DND-41 (cell line): ENCODE results near the gene SLC25A43.

ENCODE experiments used
- ATAC-seq: fragments of 200-7000 bp; cut with Tn5 transposase; 3 replicates; pipeline ENCODE4 v1.9.1; 2021; ENCODE audit warnings: low read depth; ENCODE audit not compliant: insufficient read depth
- DNase-seq: peaks from one replicate; pipeline ENCODE4 v3.0.0-alpha.2; 2020
- H2AFZ ChIP-seq: 2 replicates; pipeline ENCODE4 v1.6.0; 2012; ENCODE audit warnings: low read depth, low read length
- H3K27ac ChIP-seq: 2 replicates; pipeline ENCODE4 v1.5.1; 2012; ENCODE audit warnings: low read length, inconsistent platforms
- H3K27me3 ChIP-seq: fragments of 200-600 bp; sonication (generic); 2 replicates; pipeline ENCODE4 v1.6.0; 2012; ENCODE audit warnings: low read length, mild to moderate bottlenecking, inconsistent platforms; ENCODE audit not compliant: insufficient read depth, poor library complexity
- H3K36me3 ChIP-seq: 2 replicates; pipeline ENCODE4 v1.5.1; 2012; ENCODE audit warnings: low read length, inconsistent platforms; ENCODE audit not compliant: insufficient read depth
- H3K4me1 ChIP-seq: 2 replicates; pipeline ENCODE4 v1.5.1; 2012; ENCODE audit warnings: mild to moderate bottlenecking, low read length; ENCODE audit not compliant: insufficient read depth
- H3K4me2 ChIP-seq: 2 replicates; pipeline ENCODE4 v1.6.0; 2012; ENCODE audit warnings: mild to moderate bottlenecking, moderate library complexity, low read length, inconsistent platforms; ENCODE audit not compliant: insufficient read depth
- H3K4me3 ChIP-seq, 2 experiments: fragments of 200-600 bp in 1 of 2; shearing (Covaris generic) in 1 of 2; 2 replicates each; pipeline ENCODE4 v1.5.1; 2012 to 2016; ENCODE audit warnings: inconsistent platforms in 2 of 2, low read length in 2 of 2, mild to moderate bottlenecking in 2 of 2, low read depth in 1 of 2, moderate library complexity in 1 of 2
- H3K79me2 ChIP-seq: 2 replicates; pipeline ENCODE4 v1.6.0; 2012; ENCODE audit warnings: low read length, inconsistent platforms; ENCODE audit not compliant: insufficient read depth
- H3K9ac ChIP-seq: 2 replicates; pipeline ENCODE4 v1.6.0; 2012; ENCODE audit warnings: low read depth, mild to moderate bottlenecking, inconsistent platforms, low read length, moderate library complexity
- H3K9me3 ChIP-seq: 2 replicates; pipeline ENCODE4 v1.5.1; 2012; ENCODE audit warnings: low read length, moderate library complexity, mild to moderate bottlenecking, inconsistent platforms; ENCODE audit not compliant: insufficient read depth, severe bottlenecking
- H4K20me1 ChIP-seq: 2 replicates; pipeline ENCODE4 v1.6.0; 2012; ENCODE audit warnings: low read length; ENCODE audit not compliant: insufficient read depth
- EZH2 ChIP-seq: IDR thresholded peaks from 3 replicates; pipeline ENCODE4 v1.6.1; 2012; ENCODE audit warnings: borderline replicate concordance, low read depth, mild to moderate bottlenecking, moderate library complexity, low read length, inconsistent platforms; ENCODE audit not compliant: severe bottlenecking
- TF ChIP-seq, protein P1 (sequence below): IDR thresholded peaks from 2 replicates; pipeline ENCODE4 v1.5.1; 2012; ENCODE audit warnings: borderline replicate concordance, low read length, moderate library complexity, mild to moderate bottlenecking; ENCODE audit not compliant: poor library complexity, severe bottlenecking; ENCODE audit errors: extremely low read depth

The SLC25A43 gene

GRCh38 chrX:119453202-119453601 is 54.1 kb downstream of the SLC25A43 start:
- Histone ChIP-seq H3K9me3 (no peaks in the 10 kb centered on the region), H3K36me3 (no peaks in the 10 kb centered on the region), H3K27me3 (no peaks in the 10 kb centered on the region), H3K79me2 (no peaks in the 10 kb centered on the region), H3K4me1 (no peaks in the 10 kb centered on the region), H4K20me1 (no peaks in the 10 kb centered on the region), H3K4me3 (no peak overlapping the region), H3K9ac (no peak overlapping the region), H2AFZ (no peak overlapping the region), H3K27ac (no peak overlapping the region), H3K4me2 (no peak overlapping the region)
- DNase-seq = no peak
- ATAC-seq = no peak
- TF ChIP-seq EZH2 = no peak
- TF ChIP-seq, protein P1, sequence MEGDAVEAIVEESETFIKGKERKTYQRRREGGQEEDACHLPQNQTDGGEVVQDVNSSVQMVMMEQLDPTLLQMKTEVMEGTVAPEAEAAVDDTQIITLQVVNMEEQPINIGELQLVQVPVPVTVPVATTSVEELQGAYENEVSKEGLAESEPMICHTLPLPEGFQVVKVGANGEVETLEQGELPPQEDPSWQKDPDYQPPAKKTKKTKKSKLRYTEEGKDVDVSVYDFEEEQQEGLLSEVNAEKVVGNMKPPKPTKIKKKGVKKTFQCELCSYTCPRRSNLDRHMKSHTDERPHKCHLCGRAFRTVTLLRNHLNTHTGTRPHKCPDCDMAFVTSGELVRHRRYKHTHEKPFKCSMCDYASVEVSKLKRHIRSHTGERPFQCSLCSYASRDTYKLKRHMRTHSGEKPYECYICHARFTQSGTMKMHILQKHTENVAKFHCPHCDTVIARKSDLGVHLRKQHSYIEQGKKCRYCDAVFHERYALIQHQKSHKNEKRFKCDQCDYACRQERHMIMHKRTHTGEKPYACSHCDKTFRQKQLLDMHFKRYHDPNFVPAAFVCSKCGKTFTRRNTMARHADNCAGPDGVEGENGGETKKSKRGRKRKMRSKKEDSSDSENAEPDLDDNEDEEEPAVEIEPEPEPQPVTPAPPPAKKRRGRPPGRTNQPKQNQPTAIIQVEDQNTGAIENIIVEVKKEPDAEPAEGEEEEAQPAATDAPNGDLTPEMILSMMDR = no peak

DNA sequence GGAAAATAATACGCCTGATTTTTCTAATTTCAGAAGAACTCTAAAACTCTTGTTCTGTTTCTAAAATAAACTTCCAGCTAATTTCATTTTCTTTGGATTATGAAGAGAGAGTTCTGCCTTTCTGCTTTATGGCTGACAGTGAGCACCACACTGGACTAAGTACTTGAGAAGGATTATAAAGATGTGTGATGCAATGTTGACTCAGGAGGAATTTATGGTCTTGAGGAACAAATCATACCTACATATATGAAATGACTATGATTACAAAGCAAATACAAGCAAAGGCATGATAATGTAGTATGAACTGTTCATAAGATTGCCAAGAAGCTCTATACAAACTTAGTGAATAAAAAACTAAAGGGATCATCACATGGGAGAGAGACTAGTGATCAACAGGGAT is 56.1 kb downstream of the SLC25A43 start:
- H3K27me3 ChIP-seq = no peaks in the 10 kb centered on the region
- H2AFZ ChIP-seq = no peak overlapping the region
- no peak overlapping the region for H3K27ac ChIP-seq
- TF ChIP-seq EZH2 = no peak
- TF ChIP-seq, protein P1 = no peak
- no peaks in the 10 kb centered on the region for H3K9me3 ChIP-seq
- H4K20me1 ChIP-seq = no peaks in the 10 kb centered on the region
- H3K4me1 ChIP-seq = no peaks in the 10 kb centered on the region
- no peak overlapping the region for H3K4me3 ChIP-seq
- no peak overlapping the region for H3K4me2 ChIP-seq
- no peaks in the 10 kb centered on the region for H3K79me2 ChIP-seq
- no peak for ATAC-seq
- DNase-seq = no peak
- no peaks in the 10 kb centered on the region for H3K36me3 ChIP-seq
- H3K9ac ChIP-seq = no peak overlapping the region

DNA sequence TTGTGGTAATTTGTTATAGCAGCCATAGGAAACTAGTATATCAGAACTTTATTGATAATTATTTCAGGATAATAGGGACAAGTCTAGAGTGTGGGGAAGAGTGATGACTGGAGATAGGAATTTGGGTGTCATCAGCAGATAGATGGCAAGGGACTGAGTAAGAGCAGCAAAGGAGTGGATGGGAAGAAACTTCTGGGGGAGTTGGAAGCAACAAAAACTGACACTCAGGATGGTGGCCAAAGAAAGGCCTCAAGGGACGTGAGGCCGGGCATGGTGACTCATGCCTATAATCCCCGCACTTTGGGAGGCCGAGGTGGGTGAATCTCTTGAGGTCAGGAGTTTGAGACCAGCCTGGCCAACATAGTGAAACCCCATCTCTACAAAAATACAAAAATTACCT is 60.0 kb downstream of the SLC25A43 start:
- Histone ChIP-seq H3K36me3 (no peaks in the 10 kb centered on the region), H4K20me1 (no peaks in the 10 kb centered on the region), H3K4me2 (no peak overlapping the region), H3K27ac (no peak overlapping the region), H3K9me3 (no peaks in the 10 kb centered on the region), H2AFZ (no peak overlapping the region), H3K4me3 (no peak overlapping the region), H3K4me1 (no peaks in the 10 kb centered on the region), H3K27me3 (no peaks in the 10 kb centered on the region), H3K9ac (no peak overlapping the region), H3K79me2 (no peaks in the 10 kb centered on the region)
- TF ChIP-seq, protein P1 = no peak
- no peak for TF ChIP-seq EZH2
- no peak for DNase-seq
- no peak for ATAC-seq

DNA sequence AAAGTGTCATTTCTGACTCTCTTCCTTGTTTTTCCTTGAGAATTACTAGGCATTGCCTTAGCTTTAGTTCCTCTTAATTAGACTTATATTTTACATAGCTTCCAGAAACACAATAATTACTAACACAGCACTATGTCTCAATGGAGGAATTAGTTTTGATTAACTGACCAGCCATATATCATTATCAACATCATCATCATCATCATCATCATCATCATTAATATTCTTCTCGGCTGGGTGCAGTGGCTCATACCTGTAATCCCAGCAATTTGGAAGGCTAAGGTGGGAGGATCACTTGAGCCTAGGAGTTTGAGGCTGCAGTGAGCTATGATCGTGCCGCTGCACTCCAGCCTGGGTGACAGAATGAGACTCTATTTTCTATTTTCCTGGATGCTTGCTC is 66.4 kb downstream of the SLC25A43 start:
- no peak overlapping the region for H3K27ac ChIP-seq
- peaks cover 15% of the 10 kb centered on the region for H3K36me3 ChIP-seq
- H3K4me3 ChIP-seq = no peak overlapping the region
- H3K9me3 ChIP-seq = no peaks in the 10 kb centered on the region
- no peak overlapping the region for H3K9ac ChIP-seq
- peaks cover 18% of the 10 kb centered on the region for H3K79me2 ChIP-seq
- TF ChIP-seq, protein P1 = no peak
- no peak for TF ChIP-seq EZH2
- H3K4me2 ChIP-seq = no peak overlapping the region
- ATAC-seq (no peak), DNase-seq (no peak)
- H2AFZ ChIP-seq = no peak overlapping the region
- H3K4me1 ChIP-seq = peaks cover 15% of the 10 kb centered on the region
- H4K20me1 ChIP-seq = peaks cover 15% of the 10 kb centered on the region
- no peaks in the 10 kb centered on the region for H3K27me3 ChIP-seq
